NCI-H1092 treated with DMSO at 0.1 percent for 48 hours (cell line): ENCODE measurements around the gene TPSAB1.
"Not testable (repeated sequence)": the region's sequence is repeated elsewhere in the genome, so short reads cannot be mapped to it uniquely, and the experiment has no call there.

Experiments used
- DNase-seq: peaks from one replicate; lab custom pipeline; 2025; lab: John Stamatoyannopoulos, UW

TPSAB1 gene

GRCh38 chr16:1224558-1224957 lies 15.9 kb upstream of the TPSAB1 start:
- DNase-seq = no peak

DNA sequence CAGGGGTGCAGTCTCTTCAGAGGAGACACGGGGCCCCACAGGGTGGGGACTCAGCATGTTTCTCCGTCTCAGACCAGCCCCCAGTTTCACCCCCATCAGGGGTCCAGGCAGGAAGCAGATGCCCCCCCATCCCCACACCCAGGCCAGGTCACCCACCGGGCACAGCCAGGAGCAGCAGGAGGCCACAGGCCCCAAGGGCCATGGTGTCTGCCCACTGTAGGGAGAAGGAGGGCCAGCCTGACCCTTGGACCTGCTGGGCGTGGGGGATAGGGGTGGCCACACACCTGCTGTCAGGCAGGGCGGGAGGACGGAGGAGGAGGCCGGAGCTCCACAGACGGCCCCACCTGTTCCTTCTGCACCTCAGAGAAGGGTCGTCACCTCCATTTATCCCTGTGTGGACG lies 15.5 kb upstream of the TPSAB1 start, which contains the start of gene TPSG1:
TPSG1 (minus strand) TSS at position 218 of the 401 bp plus-strand sequence; CDS start at position 202, 16 bp downstream.
- no peak for DNase-seq

DNA sequence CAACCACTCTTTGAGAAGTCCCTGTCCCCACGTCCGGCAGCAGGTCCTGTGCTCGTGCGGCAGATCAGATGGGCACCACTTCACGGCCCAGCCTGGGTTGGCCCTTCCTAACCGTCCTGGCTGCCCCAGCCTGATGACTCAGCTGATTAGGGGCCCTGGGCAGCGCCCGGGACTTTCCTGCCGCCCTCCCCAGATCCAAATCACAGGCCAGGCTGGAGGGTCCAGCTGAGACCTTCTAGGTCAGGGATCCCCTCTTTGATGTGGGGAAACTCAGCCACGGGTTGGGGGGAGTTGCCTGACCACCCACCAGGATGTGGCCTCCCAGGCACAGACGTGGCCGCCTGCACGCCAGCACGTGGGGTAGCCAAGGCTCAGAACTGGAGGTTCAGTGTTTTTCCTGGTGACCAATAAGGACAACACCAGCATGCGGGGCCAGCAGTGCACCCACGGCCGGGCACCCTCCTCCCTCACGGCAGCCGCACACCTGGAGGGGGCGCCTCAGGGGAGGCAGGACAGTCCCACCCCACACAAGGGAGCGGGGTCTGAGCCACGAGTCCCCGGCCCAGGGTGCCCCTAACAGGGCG lies 14.7 kb upstream of the TPSAB1 start:
- DNase-seq = not testable (repeated sequence)

GRCh38 chr16:1226692-1227091 lies 13.8 kb upstream of the TPSAB1 start:
- DNase-seq = not testable (repeated sequence)

DNA sequence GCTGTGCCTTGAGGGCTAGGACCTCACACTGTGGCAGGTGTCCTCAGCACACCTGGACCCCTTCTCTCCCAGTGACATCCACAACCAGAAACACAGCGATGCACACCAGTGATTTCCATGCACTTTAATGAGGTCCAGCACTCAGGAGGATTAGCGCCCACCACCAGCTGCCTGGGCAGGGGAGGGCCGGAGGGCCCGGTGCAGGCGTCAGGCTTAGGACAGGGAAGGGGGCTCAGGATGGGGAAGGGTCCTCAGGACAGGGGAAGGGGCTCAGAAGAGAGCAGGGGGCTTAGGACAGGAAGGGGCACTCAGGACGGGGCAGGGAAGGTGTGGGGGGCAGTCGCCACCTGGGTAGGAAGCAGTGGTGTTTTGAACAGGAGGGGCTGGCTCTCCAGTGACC lies 12.3 kb upstream of the TPSAB1 start:
- DNase-seq = not testable (repeated sequence)

- DNase-seq = not testable (repeated sequence)
Measured at GRCh38 chr16:1229476-1229875, 11.0 kb upstream of the TPSAB1 start.

DNA sequence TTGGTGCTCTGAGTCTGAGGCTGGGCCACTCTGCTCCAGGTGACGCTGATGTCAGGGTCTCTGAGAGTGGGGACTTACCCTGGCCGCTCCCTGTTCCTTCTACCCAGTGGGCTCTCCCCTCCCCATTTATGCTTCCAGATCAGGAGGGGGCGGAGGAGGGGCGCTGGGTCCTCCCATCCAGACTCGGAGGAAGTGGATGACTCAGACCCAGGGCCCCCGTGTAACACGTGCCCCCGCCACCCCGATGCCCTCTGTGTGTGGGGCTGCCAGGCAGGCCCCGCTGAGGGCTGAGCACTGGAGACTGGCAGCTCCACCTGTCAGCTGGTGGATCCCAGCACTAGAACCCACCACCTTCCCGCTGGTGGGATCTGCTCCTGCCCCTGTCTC lies 10.4 kb upstream of the TPSAB1 start, which contains the start of gene TPSB2:
TPSB2 (minus strand) TSS at position 101 of the 387 bp plus-strand sequence. CDS start 233 bp downstream, outside the sequence.
- DNase-seq = not testable (repeated sequence)

DNA sequence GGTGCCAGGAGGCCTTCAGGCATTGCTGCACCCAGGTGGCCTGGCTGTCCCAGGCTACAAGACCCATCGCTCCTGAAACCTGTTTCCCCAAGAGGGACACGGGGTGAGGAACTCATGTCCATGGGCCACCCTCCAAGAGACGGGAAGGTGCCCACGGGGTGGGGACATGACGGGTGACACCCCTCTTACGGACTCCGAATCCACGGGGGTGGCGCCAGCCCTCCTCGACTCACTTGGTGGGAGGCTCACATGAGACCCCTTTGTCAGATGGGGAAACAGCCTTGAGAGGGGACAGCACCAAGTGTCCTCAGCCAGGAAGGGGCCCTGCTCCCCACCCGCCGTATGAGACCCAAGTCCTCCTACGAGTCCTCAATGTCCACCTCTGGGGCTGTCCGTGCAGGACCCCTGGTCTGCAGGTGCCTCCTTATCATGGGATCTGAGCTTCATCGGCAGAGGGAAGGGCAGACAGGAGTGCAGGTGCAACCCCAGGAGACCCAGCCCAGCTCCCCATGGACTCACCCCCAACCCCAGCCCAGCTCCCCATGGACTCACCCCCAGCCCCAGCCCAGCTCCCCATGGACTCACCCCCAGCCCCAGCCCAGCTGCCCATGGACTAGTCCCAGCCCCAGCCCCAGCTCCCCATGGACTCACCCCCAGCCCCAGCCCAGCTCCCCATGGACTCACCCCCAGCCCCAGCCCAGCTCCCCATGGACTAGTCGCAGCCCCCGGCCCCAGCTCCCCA lies 9.9 kb upstream of the TPSAB1 start:
- not testable (repeated sequence) for DNase-seq

DNA sequence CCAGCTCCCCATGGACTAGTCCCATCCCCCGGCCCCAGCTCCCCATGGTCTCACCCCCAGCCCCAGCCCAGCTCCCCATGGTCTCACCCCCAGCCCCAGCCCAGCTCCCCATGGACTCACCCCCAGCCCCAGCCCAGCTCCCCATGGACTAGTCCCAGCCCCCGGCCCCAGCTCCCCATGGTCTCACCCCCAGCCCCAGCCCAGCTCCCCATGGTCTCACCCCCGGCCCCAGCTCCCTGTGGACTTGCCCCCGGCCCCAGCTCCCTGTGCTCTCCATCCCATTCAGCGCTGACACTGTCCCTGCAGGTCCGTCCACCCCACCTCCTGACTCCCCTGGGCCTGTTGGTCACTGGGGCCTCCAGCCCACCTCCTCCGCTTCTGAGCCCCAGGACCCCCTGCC lies 9.2 kb upstream of the TPSAB1 start:
- not testable (repeated sequence) for DNase-seq

DNA sequence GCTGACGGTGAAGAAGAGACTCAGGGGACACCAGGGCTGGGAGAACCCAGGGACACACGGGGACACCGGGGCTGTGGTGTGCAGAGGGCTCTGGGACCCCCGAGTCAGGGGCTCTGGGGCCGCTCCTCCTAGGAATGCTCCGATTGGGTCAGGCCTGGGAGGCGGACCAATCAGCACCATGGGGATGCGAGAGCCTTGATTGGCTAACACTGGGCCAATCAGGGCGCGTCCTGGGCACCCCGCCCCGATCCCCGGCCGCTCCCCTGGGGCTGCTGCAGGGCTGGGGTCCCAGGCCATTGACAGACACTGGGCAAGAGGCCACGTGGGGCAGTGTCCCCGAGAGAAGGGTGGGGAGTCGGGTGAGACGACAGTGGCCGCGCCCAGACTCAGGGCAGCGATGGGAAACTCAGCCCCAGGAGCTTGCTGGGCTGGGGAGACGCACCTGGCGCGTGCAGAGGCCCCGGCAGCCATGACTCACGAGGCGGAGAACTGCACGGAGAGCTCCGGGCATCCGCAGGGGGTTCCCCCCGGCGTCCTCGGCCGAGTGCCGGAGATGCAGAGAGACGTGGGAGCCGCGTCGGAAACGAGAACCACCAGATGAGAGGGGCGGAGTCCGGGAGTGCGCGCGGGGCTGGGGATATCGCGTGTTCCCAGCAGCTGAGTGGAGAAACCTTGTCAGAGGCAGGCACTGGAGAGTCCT lies 8.3 kb upstream of the TPSAB1 start:
- DNase-seq = not testable (repeated sequence)

- DNase-seq = not testable (repeated sequence)
Measured at GRCh38 chr16:1236659-1237058, 3.8 kb upstream of the TPSAB1 start.

DNA sequence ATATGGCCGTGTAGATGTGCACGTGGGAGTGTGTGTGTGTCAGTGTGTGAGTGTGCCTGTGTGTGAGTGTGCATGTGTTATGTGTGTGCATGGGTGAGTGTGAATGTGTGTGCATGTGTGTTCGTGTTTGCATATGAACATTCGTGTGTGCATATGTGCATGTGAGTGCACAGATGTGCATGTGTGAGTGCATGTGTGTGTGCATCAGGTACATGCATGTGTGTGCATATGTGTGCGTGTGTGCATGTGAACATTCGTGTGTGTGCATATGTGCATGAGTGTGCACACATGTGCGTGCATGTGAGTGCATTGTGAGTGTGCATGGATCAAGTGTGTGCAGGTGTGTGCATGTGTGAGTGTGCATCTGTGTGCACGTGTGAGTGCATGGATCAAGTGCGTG lies 2.5 kb upstream of the TPSAB1 start:
- DNase-seq = no peak

DNA sequence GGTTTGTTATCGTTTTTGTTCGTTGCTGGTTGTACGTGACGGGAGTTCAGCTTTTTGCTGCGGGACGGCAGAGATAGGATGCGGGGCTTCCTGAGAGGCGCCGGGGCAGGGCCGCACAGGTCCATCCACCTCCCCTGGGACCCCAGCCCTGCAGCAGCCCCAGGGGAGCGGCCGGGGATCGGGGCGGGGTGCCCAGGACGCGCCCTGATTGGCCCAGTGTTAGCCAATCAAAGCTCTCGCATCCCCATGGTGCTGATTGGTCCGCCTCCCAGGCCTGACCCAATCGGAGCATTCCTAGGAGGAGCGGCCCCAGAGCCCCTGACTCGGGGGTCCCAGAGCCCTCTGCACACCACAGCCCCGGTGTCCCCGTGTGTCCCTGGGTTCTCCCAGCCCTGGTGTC lies 1.6 kb upstream of the TPSAB1 start:
- not testable (repeated sequence) for DNase-seq

- not testable (repeated sequence) for DNase-seq
Measured at GRCh38 chr16:1239575-1239974, 930 bp upstream of the TPSAB1 start.

DNA sequence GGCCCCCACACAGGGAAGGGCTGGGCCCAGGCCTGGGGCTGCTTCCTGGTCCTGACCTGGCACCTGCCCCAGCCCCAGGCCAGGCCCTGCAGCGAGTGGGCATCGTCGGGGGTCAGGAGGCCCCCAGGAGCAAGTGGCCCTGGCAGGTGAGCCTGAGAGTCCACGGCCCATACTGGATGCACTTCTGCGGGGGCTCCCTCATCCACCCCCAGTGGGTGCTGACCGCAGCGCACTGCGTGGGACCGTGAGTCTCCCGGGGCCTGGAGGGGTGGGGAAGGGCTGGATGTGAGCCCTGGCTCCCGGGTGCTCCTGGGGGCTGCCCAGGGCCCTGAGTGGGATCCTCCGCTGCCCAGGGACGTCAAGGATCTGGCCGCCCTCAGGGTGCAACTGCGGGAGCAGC lies 576 bp downstream of the TPSAB1 start:
- DNase-seq = not testable (repeated sequence)

- DNase-seq = not testable (repeated sequence)
Measured at GRCh38 chr16:1243363-1243762, 2.9 kb downstream of the TPSAB1 start.

DNA sequence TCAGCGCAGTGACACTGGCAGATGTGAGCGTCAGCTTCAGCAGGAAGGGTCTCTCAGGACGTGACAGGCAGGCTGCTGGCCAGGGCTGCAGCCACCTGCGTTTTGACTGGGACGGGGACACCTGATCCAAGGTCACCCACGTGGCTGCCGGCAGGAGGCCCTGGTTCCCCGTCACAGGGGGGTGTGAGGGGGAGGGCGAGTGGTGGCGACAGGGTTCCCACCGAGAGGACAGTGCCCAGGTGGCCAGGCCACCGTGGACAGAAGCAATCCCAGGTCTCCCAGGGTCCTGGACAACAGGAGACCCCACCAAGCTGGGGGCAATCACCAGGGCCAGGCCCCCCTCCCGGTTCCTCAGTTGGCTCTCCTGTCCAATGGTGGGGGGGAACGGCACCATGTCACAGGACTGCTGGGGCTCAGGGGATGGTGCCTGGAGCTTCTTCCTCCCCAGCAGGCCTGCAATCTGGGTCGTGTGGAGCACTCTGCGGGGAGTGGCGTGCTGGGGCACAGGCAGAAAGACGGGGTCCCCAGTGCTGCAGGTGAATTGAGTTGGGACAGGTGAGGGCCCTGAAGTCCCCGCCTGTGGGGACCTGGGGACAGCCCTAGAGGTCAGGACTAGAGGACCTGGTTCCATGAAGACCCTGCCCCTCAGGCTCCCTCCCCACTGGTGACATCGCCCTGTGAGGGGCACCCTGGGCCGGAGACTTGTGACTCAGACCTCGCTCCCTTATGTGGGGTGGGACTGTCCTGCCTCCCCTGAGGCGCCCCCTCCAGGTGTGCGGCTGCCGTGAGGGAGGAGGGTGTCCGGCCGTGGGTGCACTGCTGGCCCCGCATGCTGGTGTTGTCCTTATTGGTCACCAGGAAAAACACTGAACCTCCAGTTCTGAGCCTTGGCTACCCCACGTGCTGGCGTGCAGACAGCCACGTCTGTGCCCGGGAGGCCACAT lies 3.7 kb downstream of the TPSAB1 start:
- not testable (repeated sequence) for DNase-seq

DNA sequence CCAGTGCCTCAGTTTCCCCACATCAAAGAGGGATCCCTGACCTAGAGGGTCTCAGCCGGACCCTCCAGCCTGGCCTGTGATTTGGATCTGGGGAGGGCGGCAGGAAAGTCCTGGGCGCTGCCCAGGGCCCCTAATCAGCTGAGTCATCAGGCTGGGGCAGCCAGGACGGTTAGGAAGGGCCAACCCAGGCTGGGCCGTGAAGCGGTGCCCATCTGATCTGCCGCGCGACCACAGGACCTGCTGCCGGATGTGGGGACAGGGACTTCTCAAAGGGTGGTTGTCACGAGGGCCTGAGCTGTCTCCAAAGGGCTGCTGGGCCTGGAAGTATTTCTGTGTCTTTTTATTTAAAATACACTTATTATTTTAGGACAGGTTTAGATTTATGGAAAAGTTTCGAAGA lies 4.4 kb downstream of the TPSAB1 start:
- no peak for DNase-seq

DNA sequence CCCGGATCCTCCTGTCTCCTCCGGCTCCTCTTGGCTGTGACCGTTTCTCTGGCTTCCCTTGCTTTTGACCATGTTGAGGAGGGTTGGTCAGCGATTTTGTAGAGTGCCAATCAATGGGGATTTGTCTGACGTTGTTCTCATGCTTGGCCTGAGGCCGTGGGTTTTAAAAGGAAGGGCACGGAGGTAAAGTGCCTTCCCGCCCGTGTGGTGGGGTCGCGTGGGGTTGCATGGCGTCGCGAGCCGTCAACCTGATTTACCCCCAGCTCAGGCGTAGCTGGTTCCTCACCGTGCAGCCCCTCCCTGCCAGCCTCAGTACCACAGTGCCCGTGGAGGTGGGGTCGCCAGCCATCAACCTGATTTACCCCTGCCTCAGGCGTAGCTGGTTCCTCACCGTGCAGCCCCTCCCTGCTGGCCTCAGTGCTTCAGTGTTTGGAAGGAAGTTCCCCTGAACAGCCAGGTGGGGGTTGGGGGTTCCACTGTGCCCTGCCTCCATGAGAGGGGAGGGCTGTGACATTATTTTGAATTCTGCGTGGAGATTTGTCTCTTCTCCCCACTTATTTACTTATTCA lies 5.0 kb downstream of the TPSAB1 start:
- DNase-seq = no peak

- DNase-seq = not testable (repeated sequence)
Measured at GRCh38 chr16:1247903-1248537, 7.5 kb downstream of the TPSAB1 start.
